OCI-LY3 (cell line): ENCODE data around the gene METTL27.
"Not testable (repeated sequence)": the region's sequence is repeated elsewhere in the genome, so short reads cannot be mapped to it uniquely, and the experiment has no call there.

Source experiments
- H2AFZ ChIP-seq: fragments of 200-600, 300-600 bp; shearing (Covaris generic); 2 replicates; pipeline ENCODE4 v1.6.0; 2014; ENCODE audit warnings: antibody characterized with exemption, low read depth, low read length
- H3K27ac ChIP-seq: fragments of 200-600, 300-600 bp; sonication (generic); 2 replicates; pipeline ENCODE4 v1.5.1; 2014; ENCODE audit warnings: mild to moderate bottlenecking, low read length, moderate library complexity, mixed read lengths
- H3K27me3 ChIP-seq: fragments of 200-600, 300-600 bp; sonication (generic); 2 replicates; pipeline ENCODE4 v1.6.1; 2014; ENCODE audit warnings: low read depth, low read length, mixed read lengths
- H3K36me3 ChIP-seq: fragments of 200-600, 300-600 bp; sonication (generic); replicated peaks from 2 replicates; pipeline ENCODE3; 2014; ENCODE audit warnings: low read depth, low read length, mixed read lengths
- H3K4me1 ChIP-seq: fragments of 300-600, 200-600 bp; sonication (generic); 2 replicates; pipeline ENCODE4 v1.6.1; 2014; ENCODE audit warnings: low read length, mixed read lengths
- H3K4me2 ChIP-seq: fragments of 200-600, 300-600 bp; sonication (generic); 2 replicates; pipeline ENCODE4 v1.6.1; 2014; ENCODE audit warnings: low read length, mixed read lengths
- H3K4me3 ChIP-seq: fragments of 300-600, 200-600 bp; sonication (generic); 2 replicates; pipeline ENCODE4 v1.5.1; 2014; ENCODE audit warnings: antibody characterized with exemption, mild to moderate bottlenecking, low read length, moderate library complexity
- H3K79me2 ChIP-seq: fragments of 300-600, 200-600 bp; shearing (Covaris generic); 2 replicates; pipeline ENCODE4 v1.6.1; 2014; ENCODE audit warnings: mild to moderate bottlenecking, low read length, mixed read lengths
- H3K9ac ChIP-seq: fragments of 300-600, 200-600 bp; shearing (Covaris generic); 2 replicates; pipeline ENCODE4 v1.6.0; 2014; ENCODE audit warnings: mild to moderate bottlenecking, low read length, moderate library complexity
- H3K9me3 ChIP-seq: fragments of 200-600, 300-600 bp; shearing (Covaris generic); 2 replicates; pipeline ENCODE4 v1.6.1; 2014; ENCODE audit warnings: low read length, mixed read lengths; ENCODE audit not compliant: insufficient read depth
- H4K20me1 ChIP-seq: fragments of 200-600, 300-600 bp; sonication (generic); 2 replicates; pipeline ENCODE4 v1.6.1; 2016; ENCODE audit warnings: low read length, mixed read lengths; ENCODE audit not compliant: insufficient read depth
- EZH2phosphoT487 ChIP-seq: fragments of 200-600 bp; shearing (Covaris generic); IDR thresholded peaks from 2 replicates; pipeline ENCODE4 v1.6.1; 2018; ENCODE audit warnings: antibody characterized with exemption, mixed run types, low read depth
- TF ChIP-seq, protein P1 (sequence below): fragments of 200-600, 300-600 bp; sonication (generic); IDR thresholded peaks from 2 replicates; pipeline ENCODE4 v1.5.1; 2014; ENCODE audit warnings: antibody characterized with exemption, low read length, low read depth

METTL27 gene

DNA sequence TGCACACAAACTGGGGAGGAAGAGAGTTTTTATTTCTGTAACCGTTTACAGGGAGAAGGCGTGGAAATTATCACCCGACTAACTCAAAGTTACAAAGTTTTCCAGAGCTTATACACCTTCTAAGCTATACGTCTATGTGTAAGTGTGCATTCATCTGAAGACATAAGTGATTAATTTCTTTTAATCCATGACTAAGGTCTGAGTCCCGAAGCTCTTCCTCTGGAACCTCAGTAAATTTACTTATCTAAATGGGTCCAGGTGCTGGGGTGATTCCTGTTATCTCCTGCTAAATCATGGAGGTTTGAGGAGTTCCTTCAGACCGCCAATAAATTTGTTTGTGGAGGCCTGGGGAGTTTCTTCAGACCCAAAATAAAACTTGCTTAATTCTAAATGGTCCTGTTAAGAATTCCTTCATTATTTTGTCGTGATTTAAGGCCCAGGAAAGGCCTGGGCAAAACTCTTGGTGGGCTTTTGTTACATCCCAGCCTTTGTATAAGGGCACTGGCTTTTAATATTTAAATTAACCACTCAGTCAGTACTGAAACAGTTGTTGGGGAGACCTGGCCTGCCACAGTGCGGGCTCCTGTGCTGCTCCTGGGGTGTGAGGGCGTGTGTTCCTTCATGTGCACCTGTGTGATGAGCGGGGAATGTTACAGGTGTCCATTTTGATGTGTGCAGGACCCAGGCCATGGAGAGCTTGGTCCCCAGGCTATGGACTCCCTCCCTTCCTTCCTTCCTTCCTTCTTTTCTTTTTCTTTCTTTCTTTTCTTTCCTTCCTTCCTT, 5.8 kb upstream of the METTL27 start:
- Histone ChIP-seq H3K4me1 (peaks cover 64% of the 10 kb centered on the region), H4K20me1 (no peaks in the 10 kb centered on the region), H3K4me3 (no peak overlapping the region), H2AFZ (no peak overlapping the region), H3K9me3 (peaks cover 9% of the 10 kb centered on the region; the same call in 1 of the 2 replicates), H3K79me2 (no peaks in the 10 kb centered on the region), H3K27me3 (no peaks in the 10 kb centered on the region), H3K27ac (no peak overlapping the region), H3K4me2 (no peak overlapping the region), H3K9ac (no peak overlapping the region), H3K36me3 (no peaks in the 10 kb centered on the region)
- TF ChIP-seq EZH2phosphoT487, result no peak
- TF ChIP-seq, protein P1, sequence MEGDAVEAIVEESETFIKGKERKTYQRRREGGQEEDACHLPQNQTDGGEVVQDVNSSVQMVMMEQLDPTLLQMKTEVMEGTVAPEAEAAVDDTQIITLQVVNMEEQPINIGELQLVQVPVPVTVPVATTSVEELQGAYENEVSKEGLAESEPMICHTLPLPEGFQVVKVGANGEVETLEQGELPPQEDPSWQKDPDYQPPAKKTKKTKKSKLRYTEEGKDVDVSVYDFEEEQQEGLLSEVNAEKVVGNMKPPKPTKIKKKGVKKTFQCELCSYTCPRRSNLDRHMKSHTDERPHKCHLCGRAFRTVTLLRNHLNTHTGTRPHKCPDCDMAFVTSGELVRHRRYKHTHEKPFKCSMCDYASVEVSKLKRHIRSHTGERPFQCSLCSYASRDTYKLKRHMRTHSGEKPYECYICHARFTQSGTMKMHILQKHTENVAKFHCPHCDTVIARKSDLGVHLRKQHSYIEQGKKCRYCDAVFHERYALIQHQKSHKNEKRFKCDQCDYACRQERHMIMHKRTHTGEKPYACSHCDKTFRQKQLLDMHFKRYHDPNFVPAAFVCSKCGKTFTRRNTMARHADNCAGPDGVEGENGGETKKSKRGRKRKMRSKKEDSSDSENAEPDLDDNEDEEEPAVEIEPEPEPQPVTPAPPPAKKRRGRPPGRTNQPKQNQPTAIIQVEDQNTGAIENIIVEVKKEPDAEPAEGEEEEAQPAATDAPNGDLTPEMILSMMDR, result no peak

DNA sequence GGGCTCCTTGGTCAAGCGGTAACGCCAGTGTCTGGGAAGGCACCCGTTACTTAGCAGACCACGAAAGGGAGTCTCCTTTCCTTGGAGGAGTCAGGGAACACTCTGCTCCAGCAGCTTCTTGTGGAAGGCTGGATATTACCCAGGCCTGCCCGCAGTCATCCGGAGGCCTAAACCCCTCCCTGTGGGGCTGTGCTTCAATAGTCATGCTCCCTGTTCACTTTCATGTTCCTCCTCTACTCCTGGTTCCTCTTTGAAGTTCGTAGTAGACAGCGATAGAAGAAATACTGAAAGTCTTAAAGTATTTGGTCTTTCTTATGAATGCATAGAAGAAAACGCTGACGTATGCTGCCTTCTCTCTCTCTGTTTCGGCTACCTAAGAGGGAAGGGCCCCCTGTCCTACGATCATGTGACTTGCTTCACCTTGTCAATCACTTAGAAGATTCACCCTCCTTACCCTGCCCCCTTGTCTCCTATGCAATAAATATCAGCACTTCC, 3.4 kb upstream of the METTL27 start:
- H3K9me3 ChIP-seq, H4K20me1 ChIP-seq, H3K79me2 ChIP-seq, H3K27me3 ChIP-seq, H3K36me3 ChIP-seq: not testable (repeated sequence)
- Histone ChIP-seq H3K4me3 (peak overlapping the region; percentile 73), H3K4me1 (peaks cover 54% of the 10 kb centered on the region), H2AFZ (peak overlapping the region; percentile 76), H3K4me2 (peak overlapping the region; percentile 97), H3K9ac (peak overlapping the region; percentile 75), H3K27ac (peak overlapping the region; percentile 94)

DNA sequence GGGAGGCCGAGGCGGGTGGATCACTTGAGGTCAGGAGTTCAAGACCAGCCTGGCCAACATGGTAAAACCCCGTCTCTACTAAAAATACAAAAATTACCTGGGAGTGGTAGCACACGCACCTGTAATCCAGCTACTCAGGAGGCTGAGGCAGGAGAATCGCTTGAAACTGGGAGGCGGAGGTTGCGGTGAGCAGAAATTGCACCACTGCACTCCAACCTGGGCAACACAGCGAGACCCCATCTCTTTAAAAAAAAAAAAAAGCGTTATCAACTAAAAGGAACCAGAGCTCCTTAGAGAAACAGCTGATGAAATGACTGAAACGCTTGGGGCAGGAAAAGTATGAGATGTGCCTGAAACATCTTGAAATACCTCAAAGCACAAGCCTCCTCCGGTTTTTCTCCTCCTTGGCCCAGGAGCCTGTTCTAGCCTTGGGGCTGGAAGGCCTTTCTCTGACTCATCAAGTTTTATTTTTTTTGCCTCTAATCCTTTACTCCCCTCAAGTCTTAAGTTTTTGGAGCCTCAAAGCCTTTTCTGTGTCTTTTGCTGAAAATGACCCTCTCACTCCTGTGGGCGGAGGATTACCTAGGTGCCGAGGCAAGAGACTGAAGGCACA, 2.6 kb upstream of the METTL27 start:
- no peak overlapping the region for H3K4me3 ChIP-seq
- H3K9ac ChIP-seq, result peak overlapping the region; percentile 45; the same call in 1 of the 2 replicates
- peaks cover 9% of the 10 kb centered on the region; the same call in 1 of the 2 replicates for H3K9me3 ChIP-seq
- peak overlapping the region; percentile 94 for H3K27ac ChIP-seq
- no peaks in the 10 kb centered on the region for H3K27me3 ChIP-seq
- peak overlapping the region; percentile 97 for H3K4me2 ChIP-seq
- no peaks in the 10 kb centered on the region for H3K79me2 ChIP-seq
- no peak overlapping the region for H2AFZ ChIP-seq
- peaks cover 47% of the 10 kb centered on the region for H3K4me1 ChIP-seq
- H4K20me1 ChIP-seq, result no peaks in the 10 kb centered on the region
- no peaks in the 10 kb centered on the region for H3K36me3 ChIP-seq
- TF ChIP-seq EZH2phosphoT487, result no peak
- TF ChIP-seq, protein P1, result no peak

DNA sequence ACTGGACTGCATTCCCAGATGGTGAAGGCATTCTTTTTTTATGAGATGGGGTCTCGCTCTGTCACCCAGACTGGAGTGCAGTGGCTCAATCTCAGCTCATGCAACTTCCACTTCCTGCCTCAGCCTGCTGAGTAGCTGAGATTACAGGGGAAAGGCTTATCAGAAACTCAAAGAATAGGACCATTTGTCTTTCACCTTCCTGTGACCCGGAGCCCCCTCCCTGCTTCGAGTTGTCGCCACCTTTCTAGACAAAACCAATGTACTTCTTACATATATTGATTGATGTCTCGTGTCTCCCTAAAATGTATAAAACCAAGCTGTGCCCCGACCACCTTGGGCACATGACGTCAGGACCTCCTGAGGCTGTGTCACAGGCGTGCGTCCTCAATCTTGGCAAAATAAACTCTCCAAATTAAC, 1.8 kb upstream of the METTL27 start:
- Histone ChIP-seq H2AFZ (no peak overlapping the region), H3K36me3 (no peaks in the 10 kb centered on the region), H3K27ac (no peak overlapping the region), H3K4me2 (peak overlapping the region; percentile 20; the same call in 1 of the 2 replicates), H4K20me1 (no peaks in the 10 kb centered on the region), H3K4me1 (peaks cover 43% of the 10 kb centered on the region), H3K9ac (no peak overlapping the region), H3K4me3 (no peak overlapping the region), H3K9me3 (peaks cover 9% of the 10 kb centered on the region; the same call in 1 of the 2 replicates), H3K27me3 (no peaks in the 10 kb centered on the region), H3K79me2 (no peaks in the 10 kb centered on the region)
- TF ChIP-seq, protein P1, result no peak
- no peak for TF ChIP-seq EZH2phosphoT487
